DMS53 (cell line): Measurements from ENCODE around the gene ENOX1.

Experiments
- DNase-seq: peaks from one replicate; lab custom pipeline; 2025; lab: John Stamatoyannopoulos, UW

The ENOX1 gene

DNA sequence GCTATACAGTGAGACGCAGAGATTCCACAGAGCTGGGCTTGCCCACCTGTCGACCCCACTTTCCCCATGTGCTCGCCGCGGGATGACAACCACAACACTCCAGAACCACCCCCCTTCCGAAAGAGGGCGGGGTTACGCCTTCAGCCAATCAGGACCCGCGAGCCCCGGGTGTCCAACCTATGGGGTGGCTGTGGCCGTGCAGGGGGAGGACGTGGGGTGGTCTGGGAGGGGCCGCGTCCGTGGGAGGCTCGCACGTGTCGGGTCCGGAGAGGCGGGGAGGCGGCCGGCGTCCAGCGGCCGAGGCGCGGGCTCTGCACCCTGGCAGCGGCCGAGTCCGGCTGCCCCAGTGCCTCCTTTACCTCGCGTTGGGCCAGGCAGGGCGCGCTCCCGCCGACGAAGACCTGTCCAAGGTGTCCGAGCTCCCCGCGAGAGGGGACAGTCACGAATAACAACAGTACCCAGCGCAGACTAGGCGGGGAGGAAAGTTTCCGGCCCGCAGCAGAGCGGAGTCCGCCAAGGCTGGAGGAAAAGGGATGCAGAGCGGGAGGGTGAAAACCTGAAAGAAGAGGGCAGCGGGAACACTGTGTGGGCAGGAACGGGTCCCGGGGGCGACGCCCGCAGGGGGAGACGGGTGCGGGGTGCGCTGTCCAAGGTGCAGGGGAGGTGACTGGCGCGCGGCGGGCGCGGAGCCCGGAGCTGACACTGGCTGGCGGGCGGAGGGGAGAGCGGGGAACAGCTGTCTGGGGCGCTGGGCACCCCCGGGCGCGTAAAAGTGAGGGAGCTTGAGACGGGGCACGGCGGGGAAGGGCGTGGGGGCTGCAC is 911 bp downstream of the ENOX1 start:
- peak; percentile 93 for DNase-seq

DNA sequence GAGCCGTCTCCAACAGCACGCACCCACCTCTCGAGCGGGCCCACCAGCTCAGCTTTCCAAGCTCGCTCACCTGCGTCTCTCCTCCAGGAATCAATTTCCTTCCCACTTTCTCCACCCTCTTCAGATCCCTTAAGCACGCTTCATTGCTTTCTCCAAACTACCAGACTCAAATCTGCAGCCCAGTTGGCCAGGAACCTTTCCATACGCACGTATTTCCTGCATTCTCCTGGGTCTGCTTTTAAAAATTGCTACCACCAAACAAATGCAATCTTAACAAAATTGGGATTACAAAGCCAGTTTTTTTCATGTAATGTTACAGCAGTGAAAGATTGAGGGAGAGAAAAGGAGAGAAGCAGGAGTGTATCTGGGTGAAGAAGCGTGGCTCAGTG is 1.5 kb downstream of the ENOX1 start:
- peak; percentile 58 for DNase-seq

DNA sequence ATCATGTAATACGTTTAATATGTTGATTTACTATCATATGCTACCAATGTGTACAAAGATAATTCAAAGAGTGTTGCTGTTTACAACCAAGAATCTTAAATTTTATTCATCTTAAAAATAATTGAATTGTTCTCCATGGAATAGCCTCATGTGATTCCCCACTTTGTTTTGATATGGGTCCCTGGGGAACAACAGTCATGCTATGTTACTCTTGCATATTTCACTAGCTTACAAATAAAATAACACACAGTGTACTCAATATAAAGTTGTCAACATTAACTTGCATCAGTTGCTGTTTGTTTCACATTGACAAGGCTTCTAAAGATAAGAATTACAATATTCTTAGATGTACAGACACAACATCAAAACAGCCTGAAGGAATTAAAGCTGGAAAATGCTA is 2.3 kb downstream of the ENOX1 start:
- peak; percentile 11 for DNase-seq

DNA sequence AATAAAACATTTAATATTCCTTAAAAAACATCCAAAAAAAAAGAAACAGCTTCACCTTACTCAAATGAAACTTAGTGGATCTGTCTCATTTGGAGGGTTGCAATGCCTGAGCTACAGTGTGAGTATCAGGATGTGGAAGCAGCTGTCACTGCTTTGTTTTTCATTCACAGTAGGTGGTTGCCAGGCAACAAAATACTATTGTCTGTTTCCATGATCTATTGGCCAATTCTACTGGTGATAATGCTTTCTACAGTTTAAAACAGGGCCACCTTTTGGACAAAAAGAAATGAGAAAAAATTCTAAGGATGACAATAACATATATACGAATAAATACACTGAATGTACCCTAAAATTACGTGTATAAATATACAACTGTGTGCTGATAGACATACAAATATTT is 3.0 kb downstream of the ENOX1 start:
- DNase-seq, result peak; percentile 94

DNA sequence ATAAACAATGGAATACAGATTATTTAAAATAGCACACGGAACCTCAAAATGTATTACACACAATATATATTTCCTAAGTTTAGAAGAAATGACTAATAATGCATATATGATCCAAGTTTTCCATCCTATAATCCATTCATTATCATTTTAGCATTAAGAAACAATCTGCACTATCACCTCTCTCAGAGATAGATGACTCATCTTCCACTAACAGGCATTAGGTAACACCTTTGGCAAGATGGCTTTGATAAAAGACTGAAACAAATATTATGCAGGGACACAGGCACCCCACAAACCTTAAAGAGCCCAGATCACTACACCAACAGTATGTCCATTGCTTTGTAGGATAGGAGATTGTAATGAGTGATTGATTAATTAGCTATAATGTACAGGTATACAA is 4.1 kb downstream of the ENOX1 start:
- peak; percentile 75 for DNase-seq

DNA sequence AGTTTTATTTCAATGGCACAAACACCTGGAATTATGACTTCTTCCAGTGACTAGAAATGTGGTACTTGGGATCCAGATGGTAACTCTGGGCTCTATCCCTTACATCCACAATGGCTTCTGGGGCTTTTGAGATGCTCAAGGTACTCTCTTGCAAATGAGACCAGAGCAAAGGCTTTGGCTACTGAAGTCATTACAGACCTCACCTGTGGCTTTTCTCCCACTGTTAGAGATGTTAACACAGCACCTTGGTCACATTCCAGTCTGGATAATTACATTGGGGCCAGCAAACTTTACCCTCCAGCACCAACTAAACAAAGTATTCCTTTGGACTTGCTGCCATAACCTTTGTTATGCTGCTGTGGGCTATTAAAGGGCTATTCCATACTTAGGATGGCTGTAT is 6.1 kb downstream of the ENOX1 start:
- no peak for DNase-seq

DNA sequence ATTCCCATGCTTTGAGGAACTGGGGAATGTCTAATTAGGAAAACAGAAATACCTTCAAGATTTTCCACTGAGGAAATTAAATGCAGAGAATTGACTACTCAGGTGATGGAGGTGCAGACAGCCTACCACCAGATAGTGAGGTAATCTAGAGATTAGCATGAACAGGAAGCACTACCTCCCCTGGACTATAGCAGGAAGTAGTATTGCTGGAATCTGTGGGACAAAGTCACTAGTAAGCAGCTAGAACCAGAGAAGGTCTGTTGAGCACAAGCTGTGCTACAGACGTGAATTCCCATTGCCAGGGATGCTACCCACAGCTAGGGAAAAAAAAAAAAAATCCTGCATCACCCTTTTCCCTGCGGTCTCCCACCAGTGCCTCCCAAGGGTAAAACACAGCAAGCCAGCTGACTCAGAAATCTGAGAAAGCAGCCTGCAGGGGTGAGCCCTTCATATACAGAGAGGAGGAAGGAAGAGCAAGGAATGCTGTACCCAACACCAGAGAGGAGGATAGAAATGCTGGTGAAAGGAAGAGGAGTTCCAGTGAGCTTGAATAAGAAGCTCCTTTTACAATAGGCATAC is 10.2 kb downstream of the ENOX1 start:
- peak; percentile 43 for DNase-seq

DNA sequence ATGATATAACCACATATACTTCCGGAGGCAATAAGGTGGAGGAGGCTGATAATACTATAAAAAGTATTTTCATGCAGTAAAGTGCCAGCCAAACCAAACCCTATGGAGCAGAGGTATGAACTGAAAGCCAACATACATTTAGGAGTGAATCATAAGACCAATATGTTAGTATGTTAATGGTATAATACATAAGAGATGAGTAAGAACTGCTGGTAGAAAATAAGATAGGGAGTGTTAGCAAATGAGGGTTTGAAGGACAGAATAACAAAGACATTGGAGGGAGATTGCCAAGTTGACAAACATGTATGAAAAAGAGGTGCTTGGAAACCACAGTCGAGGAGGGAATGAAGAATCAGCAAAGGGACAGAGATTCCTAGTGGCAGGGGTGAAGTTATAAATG is 10.8 kb downstream of the ENOX1 start:
- DNase-seq, result no peak

DNA sequence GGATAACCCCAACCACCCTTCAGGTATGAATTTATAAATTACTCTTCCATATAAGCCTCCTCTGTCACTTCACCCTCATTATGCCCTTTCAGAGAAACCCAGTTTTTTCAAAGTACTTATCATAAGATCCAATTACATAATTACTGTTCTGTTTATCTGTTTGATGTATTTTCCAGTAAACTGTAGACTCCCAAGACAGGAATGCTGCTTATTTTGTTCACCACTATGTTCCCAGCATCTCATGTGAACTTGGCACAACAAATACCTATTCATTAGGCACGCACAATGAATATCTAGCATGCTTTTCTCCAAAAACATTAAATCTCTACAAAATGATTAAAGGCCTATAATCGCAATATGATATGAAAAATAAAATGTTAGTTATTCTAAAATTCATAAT is 13.2 kb downstream of the ENOX1 start:
- DNase-seq, result no peak

DNA sequence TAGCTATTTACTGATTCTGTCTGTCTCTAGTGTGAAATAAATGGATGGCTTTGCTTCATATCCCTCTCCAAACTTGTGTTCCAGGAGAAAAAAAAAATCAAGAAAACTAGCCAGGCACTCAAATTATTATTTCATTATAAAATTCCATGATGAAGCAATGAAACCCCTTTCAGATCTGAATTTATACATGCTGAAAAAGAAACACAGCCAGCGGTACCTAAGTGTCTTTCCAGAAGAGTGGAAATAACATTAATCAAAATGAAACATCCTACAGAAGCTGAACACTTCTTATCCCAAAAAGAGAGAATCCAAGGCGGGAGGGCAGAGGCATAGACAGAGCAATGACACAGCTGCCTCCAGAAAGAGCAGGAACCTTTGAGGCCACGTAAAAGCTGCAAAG is 15.9 kb downstream of the ENOX1 start:
- DNase-seq, result no peak

DNA sequence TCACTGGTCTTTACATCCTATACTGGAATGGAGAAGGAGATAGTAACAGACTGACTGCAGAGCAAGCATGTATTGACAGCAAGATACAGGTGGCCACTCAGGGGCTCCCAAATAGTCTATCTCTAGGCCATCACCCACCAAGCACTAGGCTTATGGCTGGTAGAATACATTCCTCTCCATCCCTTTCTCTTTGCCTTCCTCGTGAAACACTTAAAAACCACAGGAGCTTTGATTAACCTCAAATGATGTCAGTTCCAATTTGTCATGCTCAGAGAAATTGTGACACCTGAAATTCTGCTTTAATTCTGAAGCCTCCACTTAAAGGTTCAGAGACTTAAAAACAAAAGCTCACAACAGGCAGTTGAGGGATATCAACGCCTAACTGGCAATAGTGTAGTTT is 17.2 kb downstream of the ENOX1 start:
- DNase-seq, result peak; percentile 4

DNA sequence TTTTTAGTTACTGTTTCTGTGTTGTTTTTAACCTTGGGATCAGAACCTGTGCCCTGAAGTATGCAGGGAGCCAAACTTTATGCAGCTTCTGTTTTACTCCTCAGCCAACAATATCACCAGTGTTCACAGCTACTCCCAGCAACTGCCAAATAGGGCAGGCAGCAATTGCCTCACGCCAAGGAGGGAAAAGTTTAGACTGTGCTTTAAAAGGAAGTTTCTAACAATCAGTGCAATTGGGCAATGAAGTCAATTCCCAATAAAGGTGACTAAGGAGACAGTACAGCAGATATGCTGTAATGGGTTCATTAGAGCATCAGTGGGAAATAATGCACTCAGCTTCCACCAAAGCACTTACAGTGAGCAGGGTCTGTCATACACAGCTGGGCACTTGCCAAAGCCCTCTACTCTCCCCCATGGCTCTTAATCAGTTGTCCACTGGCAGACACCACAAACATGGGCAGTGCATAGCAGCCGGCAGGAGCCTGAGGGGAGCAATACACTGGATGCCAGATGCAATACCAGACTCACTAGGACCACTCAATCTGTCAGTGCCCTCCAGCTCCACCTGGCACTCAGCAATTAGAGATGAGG is 19.3 kb downstream of the ENOX1 start:
- DNase-seq, result no peak

DNA sequence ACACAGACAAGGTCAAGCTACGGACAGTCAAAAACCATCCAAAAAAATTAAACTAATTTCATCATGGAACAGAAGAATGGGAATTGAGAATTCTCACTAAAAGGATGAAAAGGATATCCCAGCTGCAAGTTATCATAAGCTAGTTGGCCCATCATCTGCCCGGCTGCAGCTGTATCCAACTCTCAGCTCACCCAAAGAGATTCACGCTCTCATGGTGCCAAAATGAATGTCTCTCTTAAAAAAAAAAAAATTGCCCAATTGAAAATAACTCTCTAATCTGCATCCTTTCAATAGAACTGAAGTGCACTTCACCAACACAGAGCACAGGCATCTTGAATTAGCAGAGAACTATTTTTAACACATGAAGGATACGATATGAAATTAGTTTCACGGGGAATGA is 20.0 kb downstream of the ENOX1 start:
- no peak for DNase-seq

DNA sequence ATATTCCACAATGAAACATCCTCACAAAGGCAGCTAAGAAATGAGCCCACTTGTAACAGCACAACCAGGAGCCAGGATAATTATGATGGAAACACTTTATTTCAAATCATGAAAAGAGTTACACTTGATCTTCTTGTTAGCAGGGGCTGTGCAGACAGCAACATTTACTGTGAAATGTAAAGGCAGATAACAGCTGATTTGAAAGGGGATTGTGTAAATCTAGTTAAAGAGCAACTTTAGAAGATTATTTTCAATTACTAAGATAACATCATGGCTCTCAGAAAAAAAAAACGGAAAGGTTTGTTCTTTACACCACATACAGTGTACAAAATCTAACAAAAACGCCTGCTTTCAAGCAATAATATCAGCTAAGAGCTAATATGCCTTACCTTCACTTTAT is 22.4 kb downstream of the ENOX1 start:
- DNase-seq, result no peak

DNA sequence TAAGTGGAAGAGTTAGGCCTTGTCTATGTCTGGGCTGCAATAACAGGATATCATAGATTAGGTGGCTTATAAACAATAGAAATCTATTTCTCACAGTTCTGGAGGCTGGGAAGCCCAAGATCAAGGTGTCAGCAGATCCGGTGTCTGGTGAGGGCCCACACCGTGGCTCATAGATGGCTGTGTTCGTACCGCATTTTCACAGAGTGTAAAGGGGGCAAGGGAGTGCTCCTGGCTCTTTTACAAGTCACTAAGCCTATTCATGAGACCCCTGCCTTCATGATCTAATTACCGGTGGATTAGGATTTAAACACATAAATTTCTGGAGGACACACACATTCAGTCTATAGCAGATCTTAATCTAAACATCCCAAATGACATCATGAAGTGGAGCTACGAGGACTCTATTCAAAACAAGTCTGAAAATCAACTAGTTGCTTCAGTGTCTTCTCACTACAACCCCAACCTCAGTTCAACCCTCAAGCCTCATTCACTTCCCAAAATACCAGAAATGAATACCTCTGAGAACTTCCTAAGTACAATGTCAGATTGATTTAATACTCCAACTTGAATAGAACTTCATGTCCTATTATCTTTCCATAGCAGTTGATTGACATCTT is 23.5 kb downstream of the ENOX1 start:
- no peak for DNase-seq

DNA sequence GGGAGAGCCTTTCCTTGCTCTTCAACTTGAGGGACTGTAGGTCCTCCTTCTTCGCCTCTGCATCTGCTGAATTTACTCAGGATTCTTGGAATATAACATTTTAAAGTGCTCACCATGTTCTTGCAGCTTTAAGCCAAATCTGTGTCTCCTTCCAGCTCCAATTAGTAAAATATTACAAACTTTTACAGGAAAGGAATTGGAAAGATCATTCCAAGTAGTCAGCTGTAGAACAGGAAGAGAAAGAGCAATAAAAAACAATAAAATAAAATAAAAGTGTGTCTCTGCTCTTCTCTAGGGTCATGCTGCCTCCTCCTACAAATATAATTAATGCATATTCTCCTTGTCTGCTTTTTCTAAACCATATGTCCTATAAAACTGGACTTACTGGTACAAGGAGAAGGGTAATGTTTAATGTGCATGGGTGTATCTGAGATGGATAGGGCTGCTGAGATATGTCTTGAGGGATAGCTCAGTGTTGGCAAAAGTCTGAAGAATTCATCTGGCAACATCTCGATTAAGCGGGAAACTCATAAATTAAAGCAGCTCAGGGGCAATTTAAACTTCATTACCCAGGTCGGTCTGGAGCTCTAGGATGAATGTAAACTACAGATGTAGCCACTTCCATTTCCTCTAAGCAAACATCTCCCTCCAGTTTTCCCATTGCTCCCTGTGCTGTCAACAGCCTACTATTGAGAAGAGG is 25.0 kb downstream of the ENOX1 start:
- no peak for DNase-seq

DNA sequence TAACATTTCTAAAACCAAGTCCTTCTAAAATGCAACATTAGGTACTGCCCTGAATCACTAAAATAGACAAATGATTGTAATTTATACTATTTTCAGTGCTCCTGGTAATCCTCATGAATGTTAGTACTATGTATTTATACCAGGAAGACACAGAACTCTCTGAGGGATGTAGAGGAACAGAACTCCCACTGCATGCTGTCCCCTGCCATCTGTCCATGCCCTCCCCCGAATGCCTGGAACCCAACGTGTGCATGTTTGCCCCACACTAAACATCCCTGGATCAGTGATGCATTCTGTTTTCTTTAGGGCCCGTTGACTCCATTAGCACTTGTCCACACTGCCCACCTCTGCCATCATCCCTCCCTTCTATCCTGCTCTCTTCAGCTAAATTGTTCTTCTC is 26.5 kb downstream of the ENOX1 start:
- DNase-seq, result peak; percentile 8

DNA sequence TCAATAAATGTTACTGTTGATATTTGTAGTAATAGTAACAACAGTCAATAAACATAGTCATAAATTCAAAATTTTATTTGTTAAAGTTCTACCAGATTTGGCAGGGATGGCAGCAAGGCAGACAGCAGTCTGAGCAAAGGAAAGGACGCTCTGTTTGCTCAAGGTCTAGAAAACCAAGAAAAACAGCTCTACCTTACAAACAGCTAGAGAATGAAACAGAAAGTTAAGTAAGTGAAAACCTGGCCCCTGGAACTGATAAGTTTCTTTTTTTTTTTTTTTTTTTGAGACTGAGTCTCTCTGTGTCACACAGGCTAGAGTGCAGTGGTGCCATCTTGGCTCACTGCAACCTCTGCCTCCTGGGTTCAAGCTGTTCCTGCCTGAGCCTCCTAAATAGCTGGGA is 27.9 kb downstream of the ENOX1 start:
- no peak for DNase-seq

DNA sequence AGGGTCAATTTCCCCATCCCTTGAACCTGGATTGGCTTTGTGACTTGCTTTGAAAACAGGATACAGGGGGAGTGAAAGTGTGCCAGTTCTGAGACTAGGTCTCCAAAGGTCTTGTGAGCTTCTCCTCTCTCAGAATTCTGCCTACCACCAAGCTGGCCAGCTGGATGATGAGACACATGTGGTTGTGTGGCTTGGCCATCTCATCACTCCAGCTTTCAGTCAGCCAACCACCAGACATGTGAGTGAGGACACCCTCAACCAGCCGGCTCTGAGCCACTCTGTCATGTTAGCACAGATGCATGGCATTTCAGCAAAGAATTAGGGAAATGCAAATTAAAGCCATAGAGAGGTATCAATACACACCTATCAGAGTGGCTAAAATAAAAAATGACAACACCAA is 29.5 kb downstream of the ENOX1 start:
- no peak for DNase-seq

DNA sequence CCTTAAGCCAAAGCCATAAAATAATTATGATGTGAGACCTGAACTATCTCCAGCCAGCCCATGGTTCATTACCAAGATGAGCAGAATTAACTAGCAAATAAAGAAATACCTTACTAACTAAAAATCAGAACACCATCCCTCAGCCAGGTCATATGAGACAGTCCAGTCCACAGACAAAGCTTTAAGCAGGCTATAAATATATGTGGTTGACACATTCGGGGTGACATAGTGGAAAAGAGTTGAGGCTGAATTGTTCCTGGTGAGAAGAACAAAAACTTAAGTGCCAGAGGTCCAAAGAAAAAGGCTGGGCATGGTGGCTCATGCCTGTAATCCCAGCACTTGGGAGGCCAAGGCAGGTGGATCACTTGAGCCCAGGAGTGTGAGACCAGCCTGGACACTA is 30.9 kb downstream of the ENOX1 start:
- no peak for DNase-seq

DNA sequence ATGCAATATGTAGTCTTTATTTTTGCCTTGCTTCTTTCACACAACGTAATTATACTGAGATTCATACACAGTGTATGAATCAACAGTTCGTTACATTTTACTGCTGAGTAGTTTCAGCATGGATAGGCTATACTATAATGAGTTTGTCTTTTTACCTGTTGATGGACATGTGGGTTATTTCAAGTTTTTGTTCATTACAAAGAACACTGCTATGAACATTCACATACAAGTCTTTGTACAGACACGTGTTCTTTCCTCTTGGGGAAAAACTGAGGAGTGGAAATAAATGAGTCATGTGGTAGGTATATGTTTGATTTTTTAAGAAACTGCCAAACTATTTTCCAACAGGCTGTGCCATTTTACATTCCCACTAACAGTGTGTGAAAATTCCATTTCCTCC is 35.1 kb downstream of the ENOX1 start:
- no peak for DNase-seq

DNA sequence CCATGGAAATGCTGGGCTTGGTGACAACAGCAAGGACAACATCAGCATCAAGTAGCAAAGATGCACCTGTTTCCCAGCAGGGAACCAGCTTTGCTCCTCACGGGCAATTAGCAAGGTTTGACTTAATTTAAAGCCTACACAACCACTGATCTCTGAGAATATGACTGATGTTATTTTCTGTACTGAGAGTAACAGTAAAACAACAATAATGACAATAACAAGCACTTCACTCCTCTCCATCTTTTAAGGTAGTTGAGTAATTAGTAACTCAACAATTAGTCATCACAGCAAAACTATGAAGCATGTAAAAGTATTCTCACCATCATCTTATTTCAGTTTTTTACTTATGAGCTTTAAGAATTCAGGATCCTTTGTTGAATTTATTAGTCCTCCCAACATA is 37.3 kb downstream of the ENOX1 start:
- no peak for DNase-seq
